Thyroid gland (tissue), 4 donors: Measurements from ENCODE around the gene METTL4. TPM values are rescaled to one million over a fixed set of nuclear protein-coding genes. Genes with fewer than 3 reads are reported as not detected.

Source experiments
- DNase-seq, 2 donors: peaks; one replicate each; pipeline ENCODE4 v3.0.0-alpha.2; 2019
- H3K27ac ChIP-seq, 3 donors: fragments of 200-600 bp; sonication (generic); 1 replicate in 2 of 3; 2 replicates in 1 of 3; pipeline ENCODE4 v1.5.1; 2016 to 2019; ENCODE audit warnings: mild to moderate bottlenecking in 1 of 3, moderate library complexity in 1 of 3
- H3K27me3 ChIP-seq: fragments of 200-600 bp; sonication (generic); one replicate; pipeline ENCODE4 v1.5.1; 2019
- H3K36me3 ChIP-seq, 2 donors: fragments of 200-600 bp; sonication (generic); one replicate each; pipeline ENCODE4 v1.5.1; 2016 to 2019
- H3K4me1 ChIP-seq, 2 donors: fragments of 200-600 bp; sonication (generic); one replicate each; pipeline ENCODE4 v1.5.1; 2017 to 2019
- H3K4me3 ChIP-seq, 3 donors: fragments of 200-600 bp; sonication (generic); replicated peaks in 1 of 3; 1 replicate in 2 of 3; 2 replicates in 1 of 3; pipeline ENCODE4 v1.5.1; 2016; ENCODE audit warnings: mild to moderate bottlenecking in 1 of 3
- H3K9me3 ChIP-seq: fragments of 200-600 bp; sonication (generic); one replicate; pipeline ENCODE4 v1.5.1; 2017
- CTCF ChIP-seq, 6 experiments: fragments of 200-600 bp in 3 of 6; fragments of 450-650 bp in 3 of 6; sonication (generic) in 3 of 6; IDR thresholded peaks; one replicate each; pipeline ENCODE4 v1.5.1; 2016 to 2019; ENCODE audit warnings: antibody characterized with exemption in 6 of 6, mild to moderate bottlenecking in 2 of 6, inconsistent platforms in 1 of 6, moderate library complexity in 1 of 6
- POLR2A ChIP-seq, 2 donors: fragments of 450-650 bp; IDR thresholded peaks; one replicate each; pipeline ENCODE4 v1.6.1; 2017; ENCODE audit warnings: antibody characterized with exemption in 2 of 2, mild to moderate bottlenecking in 2 of 2, moderate library complexity in 1 of 2
- WGBS, 2 donors: methylation state at CpG; one replicate each; pipeline ENCODE4 v1.1.5; 2017; 5-methylcytosine and 5-hydroxymethylcytosine counted together
- intact Hi-C: fragments of 100-400 bp; cut with DNase I; formaldehyde crosslinking; loops from one replicate; pipeline ENCODE4 v1.15.1; 2023
- total RNA-seq, 4 donors: library from RNA; depleted of rRNA; stranded (reverse); fragments of >200 nt; gene quantifications; one replicate each; pipeline ENCODE4 v1.2.3, GENCODE V29; 2016

Gene METTL4
- total RNA-seq, 4 donors from 2014 or later = 9.9 to 21.8 (median 16.5) TPM

- Histone ChIP-seq H3K27me3 (no peaks in the 10 kb centered on the region), H3K36me3 (no peaks in the 10 kb centered on the region), H3K4me3 (no peak overlapping the region), H3K27ac (no peak overlapping the region), H3K9me3 (no peaks in the 10 kb centered on the region), H3K4me1 (no peaks in the 10 kb centered on the region)
- 81 to 91% methylated on average over 6 of the region's 6 CpGs for WGBS, 2 donors
- DNase-seq = no peak
- TF ChIP-seq CTCF (IDR thresholded peaks at IDR 0.05) (no peak), POLR2A (IDR thresholded peaks at IDR 0.05) (no peak)
- intact Hi-C loops = no loop called here
Measured at GRCh38 chr18:2510416-2510815, 60.9 kb downstream of the METTL4 start.

GRCh38 chr18:2508678-2509077 lies 62.6 kb downstream of the METTL4 start:
- no peak for DNase-seq
- intact Hi-C loops = no loop called here
- WGBS, 2 donors = 46 to 63% methylated on average over 3 of the region's 3 CpGs
- Histone ChIP-seq H3K9me3 (no peaks in the 10 kb centered on the region), H3K4me1 (no peaks in the 10 kb centered on the region), H3K27me3 (no peaks in the 10 kb centered on the region), H3K36me3 (no peaks in the 10 kb centered on the region), H3K4me3 (no peak overlapping the region), H3K27ac (no peak overlapping the region)
- TF ChIP-seq CTCF (IDR thresholded peaks at IDR 0.05) (no peak), POLR2A (IDR thresholded peaks at IDR 0.05) (no peak)

GRCh38 chr18:2508155-2508554 lies 63.1 kb downstream of the METTL4 start:
- Histone ChIP-seq H3K27ac (no peak overlapping the region), H3K4me1 (no peaks in the 10 kb centered on the region), H3K27me3 (no peaks in the 10 kb centered on the region), H3K36me3 (no peaks in the 10 kb centered on the region), H3K4me3 (no peak overlapping the region), H3K9me3 (no peaks in the 10 kb centered on the region)
- TF ChIP-seq CTCF (IDR thresholded peaks at IDR 0.05) (no peak), POLR2A (IDR thresholded peaks at IDR 0.05) (no peak)
- WGBS, 2 donors = 89 to 93% methylated on average over 2 of the region's 2 CpGs
- no peak for DNase-seq
- intact Hi-C loops = no loop called here

GRCh38 chr18:2504642-2505041 lies 66.7 kb downstream of the METTL4 start:
- TF ChIP-seq CTCF (IDR thresholded peaks at IDR 0.05) (no peak), POLR2A (IDR thresholded peaks at IDR 0.05) (no peak)
- Histone ChIP-seq H3K27ac (no peak overlapping the region), H3K36me3 (no peaks in the 10 kb centered on the region), H3K9me3 (no peaks in the 10 kb centered on the region), H3K4me3 (no peak overlapping the region), H3K27me3 (no peaks in the 10 kb centered on the region), H3K4me1 (no peaks in the 10 kb centered on the region)
- no peak for DNase-seq
- intact Hi-C loops = no loop called here
- WGBS, 2 donors = 66 to 71% methylated on average over 1 of the region's 1 CpG

- no peaks in the 10 kb centered on the region for H3K36me3 ChIP-seq
- no peak for TF ChIP-seq CTCF (IDR thresholded peaks at IDR 0.05)
- no peak for TF ChIP-seq POLR2A (IDR thresholded peaks at IDR 0.05)
- no peak overlapping the region for H3K27ac ChIP-seq
- 84 to 93% methylated on average over 1 of the region's 1 CpG for WGBS, 2 donors
- H3K4me1 ChIP-seq = no peaks in the 10 kb centered on the region
- H3K27me3 ChIP-seq = no peaks in the 10 kb centered on the region
- no peaks in the 10 kb centered on the region for H3K9me3 ChIP-seq
- intact Hi-C loops = no loop called here
- H3K4me3 ChIP-seq = no peak overlapping the region
- no peak for DNase-seq
Measured at GRCh38 chr18:2502880-2503279, 68.4 kb downstream of the METTL4 start.
